ENCODE measurements around the gene GRIN2A. TPM values are rescaled to one million over a fixed set of nuclear protein-coding genes. Genes with fewer than 3 reads are reported as not detected.
A peak's percentile ranks its signal among the peaks of the same experiment; 100 is the strongest.

Gene GRIN2A
- total and polyA plus RNA-seq, 2 experiments from 2014 or later: not detected

DNA sequence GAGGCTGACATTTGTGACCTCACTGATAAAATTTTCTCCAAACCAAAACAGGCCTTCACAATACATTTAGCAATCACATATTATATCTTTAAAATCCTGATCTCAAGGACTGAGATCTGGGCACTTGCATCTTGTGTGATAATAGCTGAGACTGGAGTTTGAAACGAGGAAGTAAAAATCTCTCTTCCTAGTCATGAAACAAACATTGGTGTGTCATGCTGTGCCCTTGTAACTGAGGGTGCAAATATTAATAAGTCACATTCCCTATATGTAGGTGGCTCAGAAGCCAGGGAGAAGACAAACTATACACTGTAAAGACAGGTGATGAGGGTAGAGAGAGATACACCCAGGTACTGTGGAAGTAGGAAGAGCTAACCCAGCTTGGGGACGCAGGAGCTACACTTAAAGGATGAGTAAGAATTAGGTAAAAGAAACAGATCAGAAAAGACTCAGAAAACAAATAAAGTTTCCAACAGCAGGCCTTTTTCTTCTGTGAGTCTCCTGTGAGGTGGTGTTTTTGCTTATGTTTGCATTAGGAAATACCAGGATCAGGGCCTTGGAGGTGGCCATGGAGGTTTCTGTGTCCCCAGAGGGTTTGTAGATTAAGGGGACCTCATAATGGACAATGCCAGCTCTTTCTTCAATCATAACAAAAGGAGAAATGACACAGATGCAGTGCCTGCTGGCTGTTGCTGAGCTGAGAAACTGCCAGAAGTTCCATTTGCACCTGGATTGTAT lies 335.7 kb downstream of the GRIN2A start:
- H3K27ac ChIP-seq: peak overlapping the region; percentile 61
- in situ Hi-C loops (cut with MboI): no loop called here
- no peaks in the 10 kb centered on the region for H3K27me3 ChIP-seq (replicated peaks; ENCODE audit: insufficient read depth)
- TF ChIP-seq EZH2 (IDR thresholded peaks at IDR 0.05; ENCODE audit: insufficient read depth, poor library complexity, severe bottlenecking) (no peak), EZH2phosphoT487 (IDR thresholded peaks at IDR 0.05; ENCODE audit: insufficient read depth, low read depth) (no peak)
- no peaks in the 10 kb centered on the region for H3K36me3 ChIP-seq (ENCODE audit: low read depth)
- H3K4me3 ChIP-seq: no peak overlapping the region
- no peaks in the 10 kb centered on the region for H3K79me2 ChIP-seq (ENCODE audit: insufficient read depth)
- no peak overlapping the region for H3K4me2 ChIP-seq (ENCODE audit: unreplicated experiment)
- no peak overlapping the region for H2AFZ ChIP-seq
- whole genome bisulfite sequencing, 2 experiments (ENCODE audit: low coverage in 1 of 2, low lambda C conversion rate in 2 of 2, missing lambda C conversion rate in 2 of 2): 24 to 28% methylated on average over 2 of the region's 2 CpGs
- H3K9ac ChIP-seq: no peak overlapping the region
- H3F3A ChIP-seq (ENCODE audit: insufficient read depth): peaks cover 31% of the 10 kb centered on the region
- no peaks in the 10 kb centered on the region for H3K9me3 ChIP-seq (ENCODE audit: low read depth)
- no peaks in the 10 kb centered on the region for H4K20me1 ChIP-seq (ENCODE audit: insufficient read depth)
- H3K9me2 ChIP-seq (ENCODE audit: insufficient read depth): no peaks in the 10 kb centered on the region
- peaks cover 33% of the 10 kb centered on the region for H3K4me1 ChIP-seq (ENCODE audit: insufficient read depth)
- DNase-seq: peak; percentile 30

DNA sequence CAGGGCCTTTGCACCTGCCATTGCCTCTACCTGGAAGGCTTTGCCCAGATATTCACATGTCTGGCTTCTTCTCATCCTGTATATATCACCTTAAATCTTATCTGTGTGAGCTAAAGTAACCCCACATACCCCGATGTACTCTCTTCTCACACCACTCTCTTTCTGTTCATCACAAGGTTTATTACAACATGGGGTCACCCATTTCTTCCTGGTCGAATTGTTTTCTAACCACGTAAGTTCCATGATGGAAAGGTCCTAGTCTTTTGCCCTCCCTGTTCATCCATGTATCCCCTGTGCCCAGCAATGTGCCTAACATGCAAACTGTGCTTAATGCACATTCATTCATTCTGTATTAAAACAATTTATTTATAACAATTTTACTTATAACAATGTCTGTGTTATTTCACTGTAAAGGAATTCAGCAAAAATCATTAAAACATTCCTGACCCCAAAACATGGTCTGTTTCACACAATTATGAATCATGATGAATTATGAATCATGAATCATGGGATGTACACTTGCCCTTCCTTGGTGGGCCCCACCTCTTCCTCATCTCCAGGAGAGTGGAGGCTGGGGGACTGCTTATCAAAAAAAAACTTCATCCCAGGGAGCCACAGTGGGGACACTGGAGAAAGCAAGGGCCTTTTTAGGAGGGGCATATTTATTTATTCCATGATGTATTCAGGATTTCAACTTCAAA lies 336.4 kb downstream of the GRIN2A start:
- TF ChIP-seq EZH2 (IDR thresholded peaks at IDR 0.05; ENCODE audit: insufficient read depth, poor library complexity, severe bottlenecking) (no peak), EZH2phosphoT487 (IDR thresholded peaks at IDR 0.05; ENCODE audit: insufficient read depth, low read depth) (no peak)
- H3K79me2 ChIP-seq (ENCODE audit: insufficient read depth): no peaks in the 10 kb centered on the region
- no peak overlapping the region for H3K9ac ChIP-seq
- peaks cover 33% of the 10 kb centered on the region for H3K4me1 ChIP-seq (ENCODE audit: insufficient read depth)
- DNase-seq: peak; percentile 59
- WGBS, 2 experiments (ENCODE audit: low coverage in 1 of 2, low lambda C conversion rate in 2 of 2, missing lambda C conversion rate in 2 of 2): 12 to 25% methylated on average over 3 of the region's 3 CpGs
- no peaks in the 10 kb centered on the region for H3K27me3 ChIP-seq (replicated peaks; ENCODE audit: insufficient read depth)
- no peaks in the 10 kb centered on the region for H3K36me3 ChIP-seq (ENCODE audit: low read depth)
- peak overlapping the region; percentile 32 for H3K4me2 ChIP-seq (ENCODE audit: unreplicated experiment)
- no peaks in the 10 kb centered on the region for H3K9me3 ChIP-seq (ENCODE audit: low read depth)
- no peaks in the 10 kb centered on the region for H3K9me2 ChIP-seq (ENCODE audit: insufficient read depth)
- in situ Hi-C loops (cut with MboI): no loop called here
- H4K20me1 ChIP-seq (ENCODE audit: insufficient read depth): no peaks in the 10 kb centered on the region
- H3K4me3 ChIP-seq: no peak overlapping the region
- H2AFZ ChIP-seq: no peak overlapping the region
- H3K27ac ChIP-seq: peak overlapping the region; percentile 61
- H3F3A ChIP-seq (ENCODE audit: insufficient read depth): peaks cover 31% of the 10 kb centered on the region

DNA sequence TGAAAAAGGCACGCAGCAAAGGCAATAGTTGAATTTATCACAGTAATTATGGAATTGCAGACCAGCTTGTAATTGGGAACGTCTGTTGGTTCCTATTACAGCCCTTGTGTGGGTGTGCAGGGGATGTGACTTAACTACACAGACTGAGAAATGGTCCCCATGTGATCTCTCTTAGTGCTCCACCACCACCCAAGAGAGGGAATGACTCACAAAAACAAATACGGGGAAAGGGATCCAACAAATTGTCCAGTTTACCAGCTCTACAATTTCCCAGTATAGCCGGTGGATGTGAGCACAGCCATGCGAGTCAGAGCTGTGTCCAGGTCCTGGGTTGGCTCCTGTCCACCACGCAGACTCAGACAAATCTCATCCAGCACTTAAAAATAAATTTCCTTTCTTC lies 337.9 kb downstream of the GRIN2A start:
- in situ Hi-C loops (cut with MboI): no loop called here
- H3K36me3 ChIP-seq (ENCODE audit: low read depth): no peaks in the 10 kb centered on the region
- TF ChIP-seq EZH2 (IDR thresholded peaks at IDR 0.05; ENCODE audit: insufficient read depth, poor library complexity, severe bottlenecking): no peak
- no peak for TF ChIP-seq EZH2phosphoT487 (IDR thresholded peaks at IDR 0.05; ENCODE audit: insufficient read depth, low read depth)
- no peak overlapping the region for H3K4me3 ChIP-seq
- H3K4me1 ChIP-seq (ENCODE audit: insufficient read depth): peaks cover 33% of the 10 kb centered on the region
- H3K9me3 ChIP-seq (ENCODE audit: low read depth): no peaks in the 10 kb centered on the region
- H3K4me2 ChIP-seq (ENCODE audit: unreplicated experiment): peak overlapping the region; percentile 16
- peaks cover 31% of the 10 kb centered on the region for H3F3A ChIP-seq (ENCODE audit: insufficient read depth)
- 10 to 12% methylated on average over 6 of the region's 6 CpGs for WGBS, 2 experiments (ENCODE audit: low coverage in 1 of 2, low lambda C conversion rate in 2 of 2, missing lambda C conversion rate in 2 of 2)
- peak; percentile 63 for DNase-seq
- H2AFZ ChIP-seq: no peak overlapping the region
- no peaks in the 10 kb centered on the region for H3K79me2 ChIP-seq (ENCODE audit: insufficient read depth)
- H3K27ac ChIP-seq: no peak overlapping the region; the same call in 1 of the 2 replicates
- H3K9me2 ChIP-seq (ENCODE audit: insufficient read depth): no peaks in the 10 kb centered on the region
- H3K9ac ChIP-seq: no peak overlapping the region
- no peaks in the 10 kb centered on the region for H3K27me3 ChIP-seq (replicated peaks; ENCODE audit: insufficient read depth)
- no peaks in the 10 kb centered on the region for H4K20me1 ChIP-seq (ENCODE audit: insufficient read depth)

DNA sequence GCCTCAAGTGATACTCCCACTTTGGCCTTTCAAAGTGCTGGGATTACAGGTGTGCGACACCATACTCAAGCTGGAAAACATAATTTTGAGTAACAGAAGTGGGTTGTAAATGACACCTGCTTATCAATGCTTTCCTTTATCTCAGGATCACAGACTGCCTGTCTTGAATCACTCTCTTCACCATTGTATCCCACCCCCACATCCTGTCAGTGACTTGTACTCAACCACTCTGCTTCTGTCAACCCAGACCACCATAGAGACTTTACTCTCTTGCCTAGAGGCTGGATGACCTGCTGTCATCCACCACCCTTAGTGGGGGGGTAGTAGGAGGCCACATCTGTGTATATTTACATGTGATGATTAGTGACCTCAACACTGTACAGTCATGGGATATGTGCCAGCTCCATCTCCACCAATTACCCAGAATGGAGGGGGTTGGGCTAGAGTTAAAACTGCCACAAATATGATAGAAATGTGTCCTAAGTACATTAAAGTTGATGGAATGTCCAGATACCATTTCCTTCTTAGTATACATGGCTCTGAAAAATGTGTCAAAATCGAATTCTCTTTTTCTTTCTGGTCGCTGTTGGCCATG lies 338.7 kb downstream of the GRIN2A start:
- H3K4me1 ChIP-seq (ENCODE audit: insufficient read depth): peaks cover 33% of the 10 kb centered on the region
- H2AFZ ChIP-seq: no peak overlapping the region
- no peaks in the 10 kb centered on the region for H3K27me3 ChIP-seq (replicated peaks; ENCODE audit: insufficient read depth)
- H3K27ac ChIP-seq: no peak overlapping the region
- no peak overlapping the region for H3K9ac ChIP-seq
- in situ Hi-C loops (cut with MboI): no loop called here
- H3K9me2 ChIP-seq (ENCODE audit: insufficient read depth): no peaks in the 10 kb centered on the region
- H3F3A ChIP-seq (ENCODE audit: insufficient read depth): peaks cover 31% of the 10 kb centered on the region
- WGBS, 2 experiments (ENCODE audit: low coverage in 1 of 2, low lambda C conversion rate in 2 of 2, missing lambda C conversion rate in 2 of 2): 45 to 57% methylated on average over 3 of the region's 3 CpGs
- TF ChIP-seq EZH2 (IDR thresholded peaks at IDR 0.05; ENCODE audit: insufficient read depth, poor library complexity, severe bottlenecking): no peak
- no peak for TF ChIP-seq EZH2phosphoT487 (IDR thresholded peaks at IDR 0.05; ENCODE audit: insufficient read depth, low read depth)
- DNase-seq: peak; percentile 11
- H3K36me3 ChIP-seq (ENCODE audit: low read depth): no peaks in the 10 kb centered on the region
- no peaks in the 10 kb centered on the region for H3K79me2 ChIP-seq (ENCODE audit: insufficient read depth)
- H3K9me3 ChIP-seq (ENCODE audit: low read depth): no peaks in the 10 kb centered on the region
- H3K4me3 ChIP-seq: no peak overlapping the region
- H4K20me1 ChIP-seq (ENCODE audit: insufficient read depth): no peaks in the 10 kb centered on the region
- no peak overlapping the region for H3K4me2 ChIP-seq (ENCODE audit: unreplicated experiment)

All from GM23248 (cell line).